NT2/D1 (cell line): ENCODE data around the gene USB1.

Experiments
- DNase-seq: peaks from one replicate; pipeline ENCODE4 v3.0.0-alpha.2; 2011; ENCODE audit warnings: low read depth, low spot score
- H3K27me3 ChIP-seq: 2 replicates; pipeline ENCODE4 v1.6.0; 2011; ENCODE audit warnings: mild to moderate bottlenecking; ENCODE audit not compliant: insufficient read length, insufficient read depth
- H3K36me3 ChIP-seq: 2 replicates; pipeline ENCODE4 v1.6.1; 2011; ENCODE audit warnings: mild to moderate bottlenecking, low read length, mixed read lengths; ENCODE audit not compliant: insufficient read depth, insufficient read length
- H3K4me1 ChIP-seq: 2 replicates; pipeline ENCODE4 v1.5.1; 2011; ENCODE audit not compliant: insufficient read depth, insufficient read length
- H3K4me3 ChIP-seq: 2 replicates; pipeline ENCODE4 v1.5.1; 2011; ENCODE audit warnings: low read depth; ENCODE audit not compliant: insufficient read length
- H3K9ac ChIP-seq: 2 replicates; pipeline ENCODE4 v1.6.0; 2011; ENCODE audit warnings: low read depth; ENCODE audit not compliant: insufficient read length
- H3K9me3 ChIP-seq: 2 replicates; pipeline ENCODE4 v1.5.1; 2011; ENCODE audit warnings: mild to moderate bottlenecking, low read length; ENCODE audit not compliant: insufficient read depth
- SUZ12 ChIP-seq: IDR thresholded peaks from 2 replicates; pipeline ENCODE4 v1.6.1; 2011; ENCODE audit not compliant: insufficient read length, insufficient read depth; ENCODE audit errors: extremely low read depth
- YY1 ChIP-seq: IDR thresholded peaks from 2 replicates; pipeline ENCODE4 v1.6.1; 2011; ENCODE audit not compliant: insufficient read length, insufficient read depth
- ZNF274 ChIP-seq: IDR thresholded peaks from 2 replicates; pipeline ENCODE4 v1.6.1; 2011; ENCODE audit warnings: mild to moderate bottlenecking, low read depth, low read length

USB1 gene

GRCh38 chr16:58000706-58001676 lies at the start of gene USB1:
Gene USB1, plus strand, starts transcription at chr16:58001407. Its CDS starts 77 bp downstream, at chr16:58001484.
- 0 out of 2 replicates have a peak, but pooled peaks cover 1% of the 10 kb centered on the region for H3K9me3 ChIP-seq
- peak within 1 kb of the TSS; percentile 95 for H3K9ac ChIP-seq
- no peaks in the 10 kb centered on the region for H3K27me3 ChIP-seq
- H3K4me1 ChIP-seq, result peaks cover 23% of the 10 kb centered on the region
- H3K4me3 ChIP-seq, result peak within 1 kb of the TSS; percentile 85
- no peak for TF ChIP-seq ZNF274
- TF ChIP-seq SUZ12, result no peak
- no peak for TF ChIP-seq YY1
- H3K36me3 ChIP-seq, result peaks cover 55% of the 10 kb centered on the region
- peak; percentile 85 for DNase-seq

- peaks cover 18% of the 10 kb centered on the region for H3K4me1 ChIP-seq
- no peaks in the 10 kb centered on the region for H3K9me3 ChIP-seq
- no peaks in the 10 kb centered on the region for H3K27me3 ChIP-seq
- no peak overlapping the region for H3K4me3 ChIP-seq
- TF ChIP-seq YY1 (no peak), ZNF274 (no peak), SUZ12 (no peak)
- no peak overlapping the region for H3K9ac ChIP-seq
- no peaks in the 10 kb centered on the region for H3K36me3 ChIP-seq
- no peak for DNase-seq
Observed at GRCh38 chr16:57952909-57953308, 48.3 kb upstream of the USB1 start.

DNA sequence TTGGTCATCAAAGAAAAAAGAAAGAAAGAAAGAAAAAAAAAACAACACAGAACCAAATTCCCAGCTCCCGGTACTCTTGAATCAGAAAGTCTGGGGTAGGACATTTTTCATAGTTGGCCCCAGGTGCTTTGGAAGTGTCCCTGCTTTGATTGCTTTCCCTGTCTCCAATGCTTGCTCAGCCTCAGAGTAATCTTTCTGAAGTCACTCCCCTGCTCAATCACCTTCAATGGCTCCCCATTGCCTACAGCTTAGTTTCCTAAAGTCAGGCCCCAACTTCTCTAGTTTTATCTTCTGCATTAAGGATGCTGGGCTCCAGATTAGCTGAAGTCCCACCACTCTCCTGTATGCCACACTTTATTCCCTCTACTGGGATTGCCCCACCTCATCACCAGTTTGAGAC lies 47.4 kb upstream of the USB1 start:
- Histone ChIP-seq H3K4me3 (no peak overlapping the region), H3K27me3 (no peaks in the 10 kb centered on the region), H3K4me1 (peaks cover 25% of the 10 kb centered on the region), H3K9ac (no peak overlapping the region), H3K9me3 (no peaks in the 10 kb centered on the region), H3K36me3 (no peaks in the 10 kb centered on the region)
- TF ChIP-seq YY1 (no peak), SUZ12 (no peak), ZNF274 (no peak)
- no peak for DNase-seq

- Histone ChIP-seq H3K27me3 (no peaks in the 10 kb centered on the region), H3K9me3 (no peaks in the 10 kb centered on the region), H3K9ac (no peak overlapping the region), H3K4me3 (no peak overlapping the region), H3K36me3 (no peaks in the 10 kb centered on the region), H3K4me1 (peaks cover 26% of the 10 kb centered on the region)
- no peak for TF ChIP-seq SUZ12
- TF ChIP-seq ZNF274, result no peak
- TF ChIP-seq YY1, result no peak
- no peak for DNase-seq
Observed at GRCh38 chr16:57955572-57956188, 45.5 kb upstream of the USB1 start.

- no peak for DNase-seq
- Histone ChIP-seq H3K9me3 (no peaks in the 10 kb centered on the region), H3K4me3 (no peak overlapping the region), H3K27me3 (no peaks in the 10 kb centered on the region), H3K36me3 (no peaks in the 10 kb centered on the region), H3K4me1 (peaks cover 28% of the 10 kb centered on the region), H3K9ac (no peak overlapping the region)
- TF ChIP-seq SUZ12, result no peak
Observed at GRCh38 chr16:57956270-57956808, 44.9 kb upstream of the USB1 start.

GRCh38 chr16:57956924-57957672 lies 44.1 kb upstream of the USB1 start:
- peaks cover 24% of the 10 kb centered on the region for H3K4me1 ChIP-seq
- no peak overlapping the region for H3K4me3 ChIP-seq
- no peak for TF ChIP-seq SUZ12
- no peak for TF ChIP-seq ZNF274
- TF ChIP-seq YY1, result no peak
- no peaks in the 10 kb centered on the region for H3K9me3 ChIP-seq
- no peak for DNase-seq
- H3K9ac ChIP-seq, result no peak overlapping the region
- H3K27me3 ChIP-seq, result no peaks in the 10 kb centered on the region
- H3K36me3 ChIP-seq, result no peaks in the 10 kb centered on the region
